GM18526 (cell line): Measurements from ENCODE around the gene PACSIN2.

Experiments
- POLR2A ChIP-seq: IDR thresholded peaks from 3 replicates; pipeline ENCODE4 v1.6.1; 2011; ENCODE audit not compliant: insufficient read length; ENCODE audit errors: extremely low read depth

PACSIN2 gene

GRCh38 chr22:42895541-42895981 lies 119.4 kb downstream of the PACSIN2 start:
- TF ChIP-seq POLR2A, result no peak

GRCh38 chr22:42895087-42895486 lies 119.9 kb downstream of the PACSIN2 start:
- TF ChIP-seq POLR2A, result no peak

- TF ChIP-seq POLR2A, result no peak
These were observed 121.4 kb downstream of the PACSIN2 start for GRCh38 chr22:42893371-42894150.

GRCh38 chr22:42892571-42893316 lies 122.2 kb downstream of the PACSIN2 start:
- no peak for TF ChIP-seq POLR2A

GRCh38 chr22:42892156-42892555 lies 122.8 kb downstream of the PACSIN2 start:
- TF ChIP-seq POLR2A, result no peak

- no peak for TF ChIP-seq POLR2A
These were observed 123.3 kb downstream of the PACSIN2 start for GRCh38 chr22:42891696-42892095.

GRCh38 chr22:42891008-42891407 lies 123.9 kb downstream of the PACSIN2 start:
- no peak for TF ChIP-seq POLR2A

- no peak for TF ChIP-seq POLR2A
These were observed 125.6 kb downstream of the PACSIN2 start for GRCh38 chr22:42889304-42889703.

- TF ChIP-seq POLR2A, result no peak
These were observed 127.1 kb downstream of the PACSIN2 start for GRCh38 chr22:42887523-42888507.

- TF ChIP-seq POLR2A, result no peak
These were observed 127.8 kb downstream of the PACSIN2 start for GRCh38 chr22:42887120-42887519.

GRCh38 chr22:42885446-42885845 lies 129.5 kb downstream of the PACSIN2 start:
- no peak for TF ChIP-seq POLR2A

- TF ChIP-seq POLR2A, result no peak
These were observed 130.2 kb downstream of the PACSIN2 start for GRCh38 chr22:42884616-42885375.

- TF ChIP-seq POLR2A, result no peak
These were observed 131.0 kb downstream of the PACSIN2 start for GRCh38 chr22:42883970-42884369.

- TF ChIP-seq POLR2A, result no peak
These were observed 131.8 kb downstream of the PACSIN2 start for GRCh38 chr22:42883121-42883520.
